NK-92 (cell line): ENCODE measurements around the gene CCDC102A.

ENCODE experiments used
- DNase-seq: peaks from one replicate; lab custom pipeline; 2025; ENCODE audit not compliant: unreplicated experiment; lab: John Stamatoyannopoulos, UW

Gene CCDC102A

DNA sequence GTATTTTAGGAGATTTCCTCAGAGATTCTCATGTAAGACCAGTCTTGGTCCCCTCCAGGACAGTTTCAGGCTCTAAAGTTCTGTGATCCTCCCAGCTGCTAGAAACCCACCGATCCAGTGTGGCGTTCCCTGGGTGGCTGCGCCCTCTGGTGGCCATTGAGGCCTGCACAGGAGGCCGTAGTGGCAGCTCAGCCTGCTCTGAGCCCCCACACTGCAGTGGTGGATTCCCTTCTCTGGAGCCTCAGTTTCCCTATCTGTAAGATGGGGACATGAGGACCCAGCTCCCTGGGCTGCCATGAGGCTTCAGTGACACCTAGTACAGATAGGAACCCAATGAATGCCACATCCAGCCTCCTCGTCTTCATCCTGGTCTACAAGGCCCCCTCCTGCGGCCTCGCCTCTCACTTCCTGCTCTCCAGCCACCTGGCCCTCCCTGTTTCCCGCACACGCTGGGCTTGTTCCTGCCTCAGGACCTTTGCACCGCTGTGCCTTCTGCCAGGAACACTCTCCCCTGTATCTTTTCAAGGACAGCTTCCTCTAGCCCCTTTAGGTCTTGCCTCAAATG is 16.5 kb downstream of the CCDC102A start:
- DNase-seq, result no peak

DNA sequence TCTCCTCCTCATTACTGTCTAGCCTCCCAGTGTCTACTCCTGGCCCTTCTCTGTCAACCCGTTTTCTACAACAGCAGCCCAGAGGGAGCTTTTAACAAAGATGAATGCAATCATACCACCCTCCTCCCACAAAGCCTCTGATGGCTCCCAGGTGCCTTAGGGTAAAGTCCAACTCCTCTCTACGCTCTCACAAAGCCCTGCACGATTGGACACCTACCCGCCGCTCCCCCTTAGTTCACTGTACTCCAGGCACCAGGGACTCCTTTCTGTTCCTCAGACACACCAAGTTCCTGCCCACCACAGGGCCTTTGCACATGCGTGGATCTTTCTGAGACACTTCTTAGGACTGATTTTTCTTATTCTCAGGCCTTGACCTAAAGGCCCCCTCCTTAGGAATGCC is 17.4 kb downstream of the CCDC102A start:
- DNase-seq, result no peak

DNA sequence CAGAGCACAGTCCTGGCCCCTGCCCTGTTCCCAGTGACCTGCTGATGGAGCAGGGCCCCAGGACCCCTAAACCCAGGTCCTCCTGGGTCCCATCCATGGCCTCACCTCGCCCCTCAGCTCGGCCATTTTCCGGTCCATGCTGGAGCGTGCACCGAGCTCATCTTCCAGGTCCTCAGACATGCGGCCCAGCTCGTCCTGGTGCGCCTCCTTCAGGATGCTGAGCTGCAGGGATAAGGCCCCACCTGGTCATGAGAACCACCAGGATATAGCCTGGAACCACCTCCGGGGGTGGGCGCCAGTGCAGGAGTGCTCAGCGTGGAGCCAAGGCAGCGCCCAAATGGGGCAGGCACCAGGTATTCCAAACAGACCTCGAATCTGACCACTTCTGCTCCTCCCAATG is 17.9 kb downstream of the CCDC102A start:
- no peak for DNase-seq

DNA sequence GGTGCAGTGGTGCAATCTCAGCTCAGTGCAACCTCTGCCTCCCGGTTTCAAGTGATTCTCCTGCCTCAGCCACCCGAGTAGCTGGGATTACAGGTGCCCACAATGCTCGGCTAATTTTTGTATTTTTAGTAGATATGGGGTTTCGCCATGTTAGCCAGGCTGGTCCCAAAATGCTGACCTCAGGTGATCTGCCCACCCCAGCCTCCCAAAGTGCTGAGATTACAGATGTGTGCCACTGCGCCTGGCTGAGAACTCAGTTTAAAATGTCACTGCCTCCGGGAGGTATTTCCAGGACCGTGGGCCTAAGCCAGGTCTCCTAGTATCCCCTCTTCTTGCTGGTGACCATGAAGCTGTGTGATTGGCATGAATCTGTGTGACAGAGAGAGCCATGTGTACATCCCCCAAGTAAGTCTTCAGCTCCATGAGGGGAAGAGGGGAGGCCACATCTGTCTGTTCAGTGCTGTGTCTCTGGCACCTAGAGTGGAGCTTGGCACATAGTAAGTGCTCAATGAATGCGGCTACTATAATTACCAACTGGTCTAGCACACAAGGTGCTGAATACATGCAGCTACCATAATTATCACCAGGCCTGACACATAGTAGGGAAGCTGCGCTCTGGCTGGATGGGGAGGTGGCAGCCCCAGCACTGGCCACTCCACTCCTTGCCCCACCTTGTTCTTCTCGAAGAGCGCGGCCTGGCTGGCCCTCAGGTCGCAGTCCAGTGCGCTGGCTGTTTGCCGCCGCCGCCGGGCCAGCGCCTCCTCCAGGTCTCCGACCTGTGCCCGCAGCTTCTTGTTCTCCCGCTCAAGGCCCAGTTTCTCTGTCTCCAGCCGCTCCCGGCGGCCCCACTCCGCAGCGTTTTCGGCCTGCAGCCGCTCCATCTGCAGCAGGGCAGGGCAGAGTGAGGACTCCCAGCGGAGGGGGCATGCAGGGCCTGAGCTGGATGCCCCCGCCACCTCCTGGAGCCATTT is 18.7 kb downstream of the CCDC102A start:
- DNase-seq, result no peak

DNA sequence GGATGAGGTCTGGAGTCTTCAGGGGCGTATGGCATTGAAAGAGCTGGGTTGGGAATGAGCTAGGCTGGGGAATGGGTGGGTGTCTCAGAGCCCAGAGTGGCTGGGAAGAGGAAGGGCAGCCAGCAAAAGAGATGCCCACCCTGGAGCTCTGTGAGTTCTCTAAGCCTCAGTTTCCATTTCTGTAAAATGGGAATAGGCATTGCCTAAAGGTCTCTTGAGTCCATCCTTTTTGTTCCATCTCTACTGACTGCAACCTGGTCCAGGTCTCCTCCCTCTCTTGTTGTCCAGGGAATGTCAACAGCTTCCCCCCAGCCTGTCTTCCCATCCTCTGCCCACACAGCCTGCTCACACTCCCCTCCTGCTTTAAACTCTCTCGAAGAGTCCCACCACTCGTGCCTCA is 19.6 kb downstream of the CCDC102A start:
- no peak for DNase-seq

DNA sequence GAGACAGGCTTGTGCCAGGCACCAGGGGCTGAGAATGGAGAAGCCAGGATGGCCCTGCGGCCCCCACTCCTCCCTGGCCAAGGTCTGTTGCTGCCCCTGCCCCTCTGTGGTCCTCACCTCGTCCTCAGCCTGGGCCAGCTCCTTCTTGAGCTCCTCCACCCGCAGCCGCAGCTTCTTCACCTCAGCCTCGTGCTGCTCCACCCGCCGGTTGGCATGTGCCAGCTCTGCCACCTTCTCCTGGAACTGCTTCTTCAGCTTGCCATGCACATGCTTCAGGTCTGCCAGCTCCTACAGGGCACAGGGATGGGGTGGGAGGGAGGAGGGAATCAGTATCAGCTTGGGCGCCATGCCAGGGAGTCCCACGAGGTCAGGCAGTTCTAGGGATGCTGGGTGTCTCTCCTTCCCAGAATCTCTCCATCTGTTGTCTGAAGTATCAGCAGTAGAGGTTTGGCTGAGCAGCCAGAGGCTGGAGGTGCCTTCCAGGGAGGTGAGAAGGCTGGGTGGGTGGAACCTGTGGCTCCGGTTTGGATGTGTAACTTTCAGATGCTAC is 20.1 kb downstream of the CCDC102A start:
- DNase-seq, result no peak

DNA sequence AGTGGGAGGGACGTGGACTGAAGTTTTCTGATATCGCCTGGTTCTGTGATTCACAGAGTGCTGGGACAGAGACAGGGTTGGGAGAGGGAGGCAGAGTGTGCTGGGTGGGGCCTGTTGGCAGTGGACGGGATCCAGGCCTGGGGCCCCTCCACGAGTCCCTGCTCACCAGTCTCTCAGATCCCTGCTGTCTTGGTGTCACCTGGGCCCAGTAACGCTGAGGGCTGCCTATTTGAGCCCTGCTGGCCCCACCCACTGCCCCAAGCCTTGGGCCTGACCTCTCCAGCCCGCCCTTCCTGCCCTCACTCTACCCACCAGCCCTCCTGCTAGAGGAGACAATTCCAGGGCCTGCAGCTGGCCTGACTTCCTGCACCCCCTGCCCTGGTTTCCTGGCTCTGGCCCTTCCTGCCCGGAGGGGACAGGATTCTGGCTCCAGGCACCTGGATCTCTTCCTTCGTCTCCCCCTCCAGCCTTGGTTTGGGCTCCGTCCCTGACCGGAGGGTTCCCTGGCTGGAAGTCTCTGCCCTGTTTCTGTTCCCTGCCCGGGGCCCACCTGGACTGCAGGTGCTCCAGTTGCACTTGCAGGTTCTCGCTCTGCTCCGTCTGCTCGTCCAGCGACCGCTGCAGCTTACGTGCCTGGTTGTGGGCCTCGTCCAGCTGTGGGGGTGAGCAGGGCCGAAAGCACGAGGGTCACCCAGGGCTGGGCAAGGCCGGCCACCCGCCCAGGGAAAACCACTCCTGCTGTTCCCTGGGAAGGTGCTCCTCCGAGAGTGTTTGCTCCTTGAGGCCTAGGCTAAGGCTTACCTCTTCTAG is 21.4 kb downstream of the CCDC102A start:
- no peak for DNase-seq

DNA sequence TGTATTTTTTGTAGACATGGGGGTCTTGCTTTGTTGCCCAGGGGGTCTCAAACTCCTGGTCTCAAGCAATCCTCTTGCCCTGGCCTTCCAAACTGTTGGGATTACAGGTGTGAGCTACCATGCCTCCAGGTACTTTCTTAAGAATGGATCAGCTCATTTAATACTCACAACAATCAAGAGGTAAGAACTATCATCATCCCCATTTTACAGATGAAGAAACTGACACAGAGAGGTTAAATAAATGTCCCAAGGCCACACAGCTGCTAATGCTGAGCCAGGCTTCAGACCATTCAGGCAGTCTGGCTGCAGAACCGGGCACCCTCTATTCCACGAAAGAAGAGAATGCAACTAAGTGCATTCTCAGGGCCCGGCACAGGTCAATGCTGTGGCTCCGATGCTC is 22.0 kb downstream of the CCDC102A start:
- no peak for DNase-seq

DNA sequence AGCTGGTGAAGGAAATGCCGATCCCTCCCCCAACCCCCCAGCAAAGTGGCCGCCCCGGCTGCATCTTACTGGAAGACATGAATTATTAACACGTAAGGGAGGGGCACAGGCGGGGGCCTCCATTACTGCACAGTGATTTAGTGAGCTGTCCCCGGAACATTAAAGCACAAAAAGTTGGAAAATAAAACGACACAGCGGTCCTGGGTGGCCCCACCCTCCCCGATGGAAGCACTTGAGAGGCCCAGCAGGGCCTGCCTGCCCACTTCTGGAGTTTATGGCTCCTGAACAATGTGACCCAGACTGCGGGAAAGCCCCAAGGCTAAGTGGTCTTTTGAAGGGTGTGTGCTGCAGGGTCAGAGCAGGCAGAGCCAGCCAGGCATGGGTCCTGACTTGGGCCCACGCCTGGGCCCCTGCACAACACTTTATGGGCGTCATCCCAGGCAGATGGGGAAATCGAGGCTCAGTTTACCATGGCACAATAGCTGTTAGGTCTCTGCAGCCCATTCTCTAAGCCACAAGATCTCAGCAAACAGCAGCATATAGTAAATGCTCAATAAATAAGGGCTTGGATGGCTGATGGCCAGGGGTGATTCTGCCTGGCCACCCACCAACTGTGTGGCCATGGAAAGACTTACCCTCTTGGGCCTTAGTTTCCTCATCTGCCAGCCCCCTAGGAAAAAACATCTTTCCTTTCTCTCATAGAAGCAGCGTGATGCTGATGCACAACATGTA is 22.8 kb downstream of the CCDC102A start:
- DNase-seq, result no peak

DNA sequence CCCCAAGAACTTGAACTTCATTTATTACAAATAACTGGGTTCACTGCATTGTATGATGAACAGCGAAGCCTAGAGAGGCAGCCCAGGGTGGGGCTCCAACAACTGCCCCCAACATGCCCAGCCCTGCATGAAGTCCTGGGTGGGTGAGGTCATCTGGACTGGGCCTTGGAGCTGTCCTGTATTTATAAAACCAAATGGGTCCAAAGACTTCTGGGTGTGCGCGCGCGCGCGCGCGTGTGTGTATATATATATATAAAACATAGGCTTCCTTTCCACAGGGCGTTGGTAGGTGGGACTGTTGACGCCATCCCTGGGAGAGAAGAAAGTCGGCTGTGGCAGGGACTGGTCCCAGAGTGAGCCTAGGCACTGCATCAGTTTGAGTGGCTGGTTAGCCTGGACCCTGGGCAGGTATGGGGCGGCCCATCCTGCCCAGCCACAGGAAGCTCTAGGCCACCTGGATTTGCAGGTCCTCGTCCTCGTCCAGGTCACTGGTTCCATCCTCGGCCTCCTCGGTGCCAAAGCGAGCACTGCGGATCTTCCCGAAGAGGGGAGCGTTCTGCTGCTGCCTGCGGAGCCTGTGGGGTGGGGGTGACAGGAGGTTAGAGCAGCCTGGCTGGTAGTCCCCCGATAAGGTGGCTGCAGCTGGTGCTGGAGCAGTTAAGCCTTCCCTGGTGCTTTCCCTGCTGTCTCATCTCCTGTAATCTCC is 23.9 kb downstream of the CCDC102A start:
- no peak for DNase-seq

DNA sequence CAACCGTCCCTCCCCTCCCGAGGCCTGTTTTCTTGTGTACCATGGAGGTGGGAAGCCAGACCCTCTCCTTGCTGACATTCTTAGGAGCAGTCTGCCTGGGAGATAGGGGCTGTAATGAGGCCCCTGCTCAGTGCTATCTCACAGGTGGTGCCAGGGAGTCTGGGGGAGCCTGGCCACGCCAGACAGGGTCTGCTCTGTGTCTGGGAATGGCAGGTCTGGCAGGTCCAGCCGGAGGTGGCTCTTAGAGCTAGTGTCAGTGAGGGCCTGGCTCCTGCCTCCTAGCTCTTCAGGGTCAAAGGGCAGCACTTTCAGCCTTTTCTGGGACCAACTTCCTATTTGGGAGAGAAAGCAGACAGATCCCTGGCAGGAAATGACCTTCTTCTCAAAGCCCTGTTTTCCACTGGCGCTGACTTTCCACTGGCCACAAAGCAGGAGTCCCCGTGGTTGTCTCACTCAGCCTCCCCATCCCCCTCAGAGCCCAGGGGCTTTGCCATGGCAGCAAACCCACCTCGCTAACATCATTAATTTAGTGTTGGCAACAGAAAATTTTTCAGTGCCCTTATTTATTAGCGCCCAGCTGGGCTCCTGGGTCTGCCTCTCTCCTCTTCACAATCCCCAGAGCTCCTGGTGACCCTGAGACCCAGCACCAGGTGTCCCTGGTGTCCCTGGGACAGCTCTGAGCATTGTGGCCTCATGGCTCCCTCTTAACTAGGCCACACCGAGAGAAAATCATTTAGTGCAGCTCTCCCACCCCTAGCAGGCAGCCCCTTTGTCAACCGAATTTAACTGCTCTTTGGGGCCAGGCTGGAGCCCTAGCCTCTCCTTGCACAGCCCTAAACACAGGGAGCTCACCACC is 26.1 kb downstream of the CCDC102A start:
- no peak for DNase-seq

DNA sequence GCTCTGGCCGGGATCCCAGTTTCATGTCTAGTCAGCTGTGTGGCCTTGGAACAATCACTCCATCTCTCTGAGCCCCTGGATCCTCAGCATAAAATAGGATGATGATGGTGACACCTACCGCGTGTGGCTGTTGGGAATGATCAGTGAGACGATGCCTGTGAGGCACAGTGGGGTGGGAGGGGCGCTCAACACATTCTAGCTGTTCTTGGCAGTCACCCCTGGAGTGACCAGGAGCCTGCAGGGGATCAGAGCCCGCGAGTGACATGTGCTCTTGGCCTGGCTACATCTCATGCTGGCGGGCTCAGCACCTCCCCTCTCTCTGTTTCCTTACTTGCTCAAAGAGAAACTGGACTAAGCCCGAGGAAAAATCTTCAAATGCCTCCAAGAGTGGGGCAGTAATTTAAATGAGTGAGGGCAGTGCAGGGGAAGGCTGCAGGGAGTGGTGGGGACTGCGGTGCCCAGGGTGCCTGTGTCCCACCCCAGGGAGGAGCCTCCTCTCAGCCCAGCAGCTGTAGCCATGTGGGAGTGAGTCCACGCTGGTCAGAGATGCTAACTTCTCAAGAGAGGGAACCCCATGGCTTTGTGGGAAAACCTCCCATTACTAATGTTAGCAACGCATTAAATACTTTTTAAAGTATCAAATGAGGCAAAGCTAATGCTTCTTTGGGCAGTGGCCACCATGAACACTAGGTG is 27.0 kb downstream of the CCDC102A start:
- DNase-seq, result no peak

DNA sequence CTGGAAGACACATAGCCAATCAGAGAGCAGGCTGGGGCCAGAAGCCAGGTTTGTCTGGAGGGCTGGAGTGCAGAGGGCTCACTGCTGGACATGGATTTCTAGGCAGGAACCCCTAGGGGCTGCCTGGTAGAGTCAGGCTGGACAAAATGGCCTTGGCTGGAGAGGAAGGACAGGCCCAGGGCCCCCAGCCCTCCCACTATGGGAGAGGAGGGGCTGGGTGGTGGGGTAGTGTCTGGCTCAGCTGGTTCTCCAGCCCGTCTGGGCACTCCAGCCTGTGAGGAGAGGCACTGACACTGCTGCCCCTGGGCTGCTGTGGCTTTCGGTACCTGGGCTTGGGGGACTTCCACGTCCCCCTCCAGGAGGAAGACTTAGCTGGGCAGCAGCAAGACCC is 28.3 kb downstream of the CCDC102A start:
- no peak for DNase-seq

DNA sequence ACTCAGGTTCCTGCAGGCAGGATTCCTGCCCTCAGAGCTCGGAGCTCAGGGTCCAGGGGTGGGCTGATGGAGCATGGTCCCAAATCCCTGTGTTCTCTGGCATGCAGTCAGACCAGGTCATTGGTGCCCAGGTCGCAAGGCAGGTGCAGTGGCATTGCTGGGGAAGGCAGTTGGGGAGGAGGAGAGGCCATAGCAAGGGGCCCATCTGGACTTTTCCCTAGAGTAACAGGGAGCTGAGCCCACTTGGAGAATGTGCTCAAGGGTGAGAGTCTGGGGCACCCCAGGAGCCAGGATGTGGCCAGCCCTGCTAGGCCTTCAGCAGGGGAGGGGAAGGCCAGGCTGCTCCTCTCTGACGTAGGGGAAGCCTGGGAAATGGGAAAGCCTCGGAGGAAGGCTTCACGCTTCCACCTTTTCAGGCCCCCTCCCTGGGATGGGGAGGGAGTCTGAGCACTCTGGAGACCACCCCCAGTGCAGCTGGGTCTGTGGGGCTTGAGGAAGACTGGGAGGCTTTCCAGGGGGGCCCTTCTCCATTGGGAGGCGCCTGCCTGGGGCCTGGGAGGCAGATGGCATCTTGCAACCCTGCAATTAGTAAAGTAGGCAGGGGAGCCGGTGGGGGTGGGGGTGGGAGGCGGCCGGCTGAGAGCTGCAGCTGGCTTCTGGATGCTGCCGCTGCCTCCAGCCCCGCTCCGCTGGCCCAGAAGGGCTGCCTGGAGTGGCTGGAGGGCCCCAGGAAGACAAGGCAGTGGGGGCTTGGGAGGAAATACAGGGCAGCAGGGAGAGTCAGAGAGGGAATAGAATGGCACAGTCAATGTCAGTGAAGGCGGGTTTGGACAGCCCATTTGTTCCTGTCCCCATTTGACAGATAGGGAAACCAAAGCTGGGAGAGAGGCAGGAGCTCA is 29.0 kb downstream of the CCDC102A start:
- no peak for DNase-seq

DNA sequence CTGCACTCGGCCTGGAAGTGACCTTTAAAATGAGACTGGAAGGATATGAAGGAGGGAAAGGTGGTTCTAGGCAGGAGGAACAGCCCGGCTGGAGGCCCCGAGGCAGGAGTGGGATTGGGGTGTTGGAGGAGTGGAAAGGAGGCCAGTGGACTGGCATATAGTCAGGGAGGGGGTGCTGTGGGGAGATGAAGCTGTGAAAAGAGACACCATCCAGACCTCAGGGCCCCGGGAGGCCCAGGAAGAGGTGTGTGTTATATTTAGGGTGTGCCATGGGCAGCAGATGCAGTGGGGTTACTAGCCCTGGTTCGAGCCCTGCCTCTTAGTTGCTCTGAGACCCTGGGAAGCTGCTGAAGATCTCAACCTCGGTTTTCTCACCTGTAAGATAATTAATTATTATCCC is 31.2 kb downstream of the CCDC102A start:
- no peak for DNase-seq

DNA sequence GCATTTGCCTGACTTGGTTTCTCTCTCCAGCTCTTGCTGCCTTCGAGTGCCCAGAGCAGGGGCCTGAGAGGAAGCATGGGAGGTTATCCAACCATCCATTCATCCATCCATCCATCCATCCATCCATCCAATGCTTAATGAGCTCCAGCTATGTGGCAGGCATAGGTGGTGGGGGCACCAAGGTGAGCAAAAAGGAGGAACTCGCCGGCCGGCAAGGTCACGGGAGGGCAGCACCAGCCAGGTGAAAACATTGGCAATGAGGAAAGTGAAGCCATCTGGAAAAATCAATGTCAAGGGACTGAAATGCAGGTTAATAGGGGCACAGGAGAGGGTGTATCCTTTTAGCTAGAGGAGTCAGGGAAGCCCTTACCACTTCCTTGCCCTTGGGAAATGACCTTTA is 31.9 kb downstream of the CCDC102A start:
- no peak for DNase-seq

DNA sequence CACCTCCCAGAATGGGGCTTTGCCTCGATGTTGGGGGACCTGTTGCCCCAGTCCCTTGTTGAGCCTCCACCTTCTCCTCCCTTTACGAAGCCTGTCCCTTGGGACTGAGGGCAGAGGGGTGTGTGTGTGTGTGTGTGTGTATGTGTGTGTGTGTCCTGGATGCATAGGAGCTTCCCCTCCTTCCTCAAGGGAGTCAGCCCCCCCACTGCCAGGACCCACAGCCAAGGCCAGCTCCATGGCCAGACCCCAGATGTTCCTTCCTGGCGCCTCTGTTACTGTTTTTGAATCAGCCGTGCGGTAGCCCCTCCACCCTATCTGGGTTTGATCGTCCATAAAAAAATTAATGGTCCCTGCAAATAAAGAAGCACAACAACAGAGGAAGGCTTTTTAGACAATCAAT is 32.4 kb downstream of the CCDC102A start:
- DNase-seq, result no peak

DNA sequence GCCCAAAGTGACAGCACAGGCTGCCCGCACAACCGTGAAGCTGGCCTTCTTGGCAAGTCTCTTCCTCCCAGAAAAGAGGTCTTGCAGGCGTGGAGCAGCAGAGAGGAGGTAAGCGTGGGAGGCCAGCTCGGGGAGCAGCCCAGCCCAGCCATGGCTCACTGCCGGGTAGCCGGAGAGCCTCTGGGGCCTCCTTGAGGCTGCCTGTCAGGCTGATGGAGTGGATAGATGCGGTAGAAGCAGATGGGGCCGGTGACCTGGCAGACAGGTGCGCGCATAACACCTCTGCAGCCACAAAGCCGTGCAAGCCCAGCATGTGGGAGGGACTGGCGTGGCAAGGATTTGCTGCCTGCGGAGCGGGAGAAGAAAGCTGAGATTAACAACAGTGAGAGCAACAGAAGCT is 33.0 kb downstream of the CCDC102A start:
- DNase-seq, result no peak
